ENCODE results near the gene SH3D21.

The SH3D21 gene

GRCh38 chr1:36303244-36303643 is 2.9 kb upstream of the SH3D21 start:
- in situ Hi-C loops (cut with MboI; ENCODE audit: low sequenced_read_pairs): no loop called here

GRCh38 chr1:36303650-36304360 is 2.4 kb upstream of the SH3D21 start:
- in situ Hi-C loops (cut with MboI; ENCODE audit: low sequenced_read_pairs): no loop called here

GRCh38 chr1:36304521-36304920 is 1.6 kb upstream of the SH3D21 start:
- in situ Hi-C loops (cut with MboI; ENCODE audit: low sequenced_read_pairs): no loop called here

DNA sequence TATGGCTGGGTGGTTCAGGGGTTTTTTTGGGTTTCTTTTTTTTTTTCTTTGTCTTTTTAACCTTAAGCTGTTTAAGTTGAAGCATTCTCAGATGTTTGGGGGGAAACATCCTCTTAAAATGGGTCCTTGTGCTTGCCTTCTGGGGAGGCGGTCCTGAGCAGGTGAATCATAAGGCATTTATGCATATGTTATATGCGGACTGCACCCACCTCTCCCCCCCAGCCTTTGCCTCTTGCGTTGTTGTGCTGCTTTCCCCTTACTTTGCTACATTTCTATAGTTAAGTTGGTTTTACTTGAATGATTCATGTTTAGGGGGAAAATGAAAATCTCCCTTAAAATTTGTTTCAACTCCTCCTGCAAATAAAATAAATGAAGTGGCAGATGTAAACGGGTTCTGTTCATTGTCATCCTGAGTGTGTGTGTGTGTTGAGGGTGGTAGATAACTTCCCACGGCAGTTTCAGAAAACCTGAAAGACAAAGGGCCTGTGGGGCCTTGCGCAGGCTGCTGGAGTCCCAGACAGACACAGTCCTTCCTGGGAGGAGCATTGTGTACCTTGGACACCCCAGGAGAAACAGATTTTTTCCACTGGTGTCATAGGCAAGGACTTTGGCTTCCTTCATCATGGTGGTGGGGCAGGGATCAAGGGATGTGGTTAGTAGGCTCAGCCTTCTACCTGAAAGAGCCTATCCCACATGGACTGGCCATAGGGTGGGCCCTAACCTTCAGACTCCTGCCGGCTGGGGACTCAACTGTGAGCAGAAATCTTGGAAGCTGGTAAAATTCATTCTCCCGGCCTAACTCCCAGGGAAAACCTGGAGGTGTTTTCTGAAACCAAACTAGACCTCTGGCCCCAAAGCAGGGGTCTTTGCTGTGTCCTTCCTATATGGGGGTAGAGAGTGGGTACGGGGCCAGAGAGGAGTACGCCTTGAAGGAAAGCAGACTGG is 926 bp upstream of the SH3D21 start:
- in situ Hi-C loops (cut with MboI; ENCODE audit: low sequenced_read_pairs): no loop called here

DNA sequence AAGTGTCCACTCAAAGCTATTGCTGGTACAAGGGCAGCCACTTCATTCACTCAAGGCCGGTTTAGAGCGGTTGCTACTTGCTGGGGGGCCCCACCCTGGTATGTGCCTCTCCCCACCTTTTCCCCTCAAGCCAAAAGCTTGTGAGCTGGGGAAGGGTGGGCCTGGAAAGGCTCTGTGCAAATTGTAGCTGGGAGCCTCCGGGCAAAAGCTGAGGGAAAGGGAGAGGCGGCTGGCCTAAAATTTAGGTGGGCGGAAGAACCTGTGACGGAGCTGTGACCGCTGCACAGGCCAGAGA is 306 bp upstream of the SH3D21 start:
- in situ Hi-C loops (cut with MboI; ENCODE audit: low sequenced_read_pairs): no loop called here

GRCh38 chr1:36306902-36307456 is 811 bp downstream of the SH3D21 start:
- in situ Hi-C loops (cut with MboI; ENCODE audit: low sequenced_read_pairs): no loop called here

- in situ Hi-C loops (cut with MboI; ENCODE audit: low sequenced_read_pairs): no loop called here
Measured at GRCh38 chr1:36307601-36308330, 1.6 kb downstream of the SH3D21 start.

- in situ Hi-C loops (cut with MboI; ENCODE audit: low sequenced_read_pairs): no loop called here
Measured at GRCh38 chr1:36309397-36309796, 3.2 kb downstream of the SH3D21 start.

DNA sequence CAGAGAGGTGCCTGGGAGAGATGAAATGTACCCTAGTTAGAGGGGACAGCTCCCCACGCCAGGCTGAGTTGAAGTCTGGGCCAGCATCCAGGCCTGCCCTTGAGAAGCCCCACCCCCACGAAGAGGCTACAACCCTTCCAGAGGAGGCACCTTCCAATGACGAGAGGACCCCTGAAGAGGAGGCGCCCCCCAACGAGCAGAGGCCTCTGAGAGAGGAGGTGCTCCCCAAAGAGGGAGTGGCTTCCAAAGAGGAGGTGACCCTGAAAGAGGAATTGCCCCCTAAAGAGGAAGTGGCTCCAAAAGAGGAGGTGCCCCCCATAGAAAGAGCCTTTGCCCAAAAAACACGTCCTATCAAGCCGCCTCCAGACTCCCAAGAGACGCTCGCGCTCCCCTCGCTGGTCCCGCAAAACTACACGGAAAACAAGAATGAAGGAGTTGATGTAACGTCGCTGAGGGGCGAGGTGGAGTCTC is 14.2 kb downstream of the SH3D21 start:
- in situ Hi-C loops (cut with MboI; ENCODE audit: low sequenced_read_pairs): no loop called here

- in situ Hi-C loops (cut with MboI; ENCODE audit: low sequenced_read_pairs): no loop called here
Measured at GRCh38 chr1:36320767-36321118, 14.6 kb downstream of the SH3D21 start.

- in situ Hi-C loops (cut with MboI; ENCODE audit: low sequenced_read_pairs): no loop called here
Measured at GRCh38 chr1:36321119-36321951, 15.2 kb downstream of the SH3D21 start.

DNA sequence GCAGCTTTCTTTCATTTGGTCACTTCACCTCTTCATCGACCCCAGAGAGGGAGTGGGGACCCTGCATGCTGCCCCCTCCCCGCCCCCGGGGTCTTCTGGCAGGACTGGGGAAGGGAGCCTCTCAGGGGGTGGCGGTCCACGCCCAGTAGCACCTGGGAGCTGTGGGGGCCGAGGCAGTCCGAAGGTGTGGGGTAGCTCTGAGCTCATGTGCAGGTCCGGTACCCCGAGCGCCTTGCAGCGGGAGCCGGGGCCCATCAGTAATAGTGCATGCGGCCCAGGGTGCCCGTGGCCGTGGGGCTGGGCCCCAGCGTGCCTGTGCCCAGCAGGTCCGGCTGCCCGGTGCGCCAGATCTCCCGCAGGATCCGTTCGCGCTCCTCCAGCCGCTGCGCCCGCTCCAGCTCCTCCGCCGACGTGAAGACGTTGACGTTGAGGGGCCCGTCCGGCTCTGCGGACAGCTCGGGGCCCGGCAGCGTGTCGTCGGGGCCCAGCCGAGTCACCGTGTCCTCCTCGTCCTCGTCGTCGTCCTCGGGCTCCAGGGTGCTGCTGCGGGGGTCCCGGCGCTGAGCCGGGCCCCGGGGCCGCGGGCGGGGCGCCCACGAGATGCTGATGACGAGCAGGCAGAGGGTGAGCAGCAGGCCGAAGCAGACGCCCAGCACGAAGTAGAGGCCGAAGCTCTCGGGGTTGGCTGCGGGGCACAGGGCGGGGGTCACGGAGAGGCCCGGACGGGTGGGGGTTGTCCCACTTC is 16.0 kb downstream of the SH3D21 start:
- in situ Hi-C loops (cut with MboI; ENCODE audit: low sequenced_read_pairs): no loop called here

DNA sequence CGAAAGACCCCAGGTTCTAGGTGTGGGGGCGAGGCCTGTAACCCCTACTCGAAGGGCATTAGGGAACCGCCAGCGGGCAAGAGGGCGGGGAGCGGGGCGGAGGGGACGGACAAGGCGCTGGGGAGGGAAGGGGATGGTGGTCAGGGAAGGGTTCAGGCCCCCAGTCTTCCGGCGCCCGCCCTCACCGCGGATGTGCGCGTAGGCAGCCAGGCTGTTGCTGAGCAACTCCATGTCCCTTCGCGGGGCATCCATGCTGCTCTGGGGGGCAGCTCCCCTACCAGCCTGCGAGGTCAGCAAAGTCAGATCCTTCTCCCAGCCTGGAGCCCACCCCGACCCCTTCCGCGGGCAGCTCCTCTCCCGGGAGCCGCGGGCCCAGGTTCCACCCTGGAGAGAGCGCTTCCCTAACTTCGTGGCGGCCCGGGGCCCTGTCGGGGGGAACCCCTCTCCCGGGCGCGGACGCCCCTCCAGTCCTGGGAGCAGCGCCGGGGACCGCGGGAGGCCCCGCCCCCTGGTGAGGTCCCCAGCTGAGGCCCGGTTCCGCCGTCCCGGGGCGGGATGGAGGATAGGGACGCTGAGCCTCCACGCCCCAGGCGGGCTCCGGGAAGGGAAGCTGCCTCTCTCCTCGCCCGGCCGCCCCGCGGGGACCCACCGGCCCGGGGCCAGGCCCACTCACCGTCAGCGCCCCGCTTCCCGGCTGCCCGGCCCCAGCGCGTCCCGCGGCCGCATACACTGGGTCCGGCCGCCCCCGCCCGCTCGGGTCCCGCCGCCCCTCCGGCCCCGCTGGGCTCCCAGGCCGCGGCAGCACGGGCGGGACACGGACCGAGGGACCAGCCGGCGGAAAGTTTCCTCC is 16.8 kb downstream of the SH3D21 start:
- in situ Hi-C loops (cut with MboI; ENCODE audit: low sequenced_read_pairs): no loop called here

GRCh38 chr1:36323636-36324352 is 17.6 kb downstream of the SH3D21 start, which contains the start of gene EVA1B:
EVA1B (minus strand) TSS chr1:36323645; CDS start chr1:36323037, 608 bp downstream.
- in situ Hi-C loops (cut with MboI; ENCODE audit: low sequenced_read_pairs): no loop called here

GRCh38 chr1:36324353-36324703 is 18.2 kb downstream of the SH3D21 start:
- in situ Hi-C loops (cut with MboI; ENCODE audit: low sequenced_read_pairs): no loop called here

- in situ Hi-C loops (cut with MboI; ENCODE audit: low sequenced_read_pairs): no loop called here
Measured at GRCh38 chr1:36326499-36326898, 20.3 kb downstream of the SH3D21 start.

DNA sequence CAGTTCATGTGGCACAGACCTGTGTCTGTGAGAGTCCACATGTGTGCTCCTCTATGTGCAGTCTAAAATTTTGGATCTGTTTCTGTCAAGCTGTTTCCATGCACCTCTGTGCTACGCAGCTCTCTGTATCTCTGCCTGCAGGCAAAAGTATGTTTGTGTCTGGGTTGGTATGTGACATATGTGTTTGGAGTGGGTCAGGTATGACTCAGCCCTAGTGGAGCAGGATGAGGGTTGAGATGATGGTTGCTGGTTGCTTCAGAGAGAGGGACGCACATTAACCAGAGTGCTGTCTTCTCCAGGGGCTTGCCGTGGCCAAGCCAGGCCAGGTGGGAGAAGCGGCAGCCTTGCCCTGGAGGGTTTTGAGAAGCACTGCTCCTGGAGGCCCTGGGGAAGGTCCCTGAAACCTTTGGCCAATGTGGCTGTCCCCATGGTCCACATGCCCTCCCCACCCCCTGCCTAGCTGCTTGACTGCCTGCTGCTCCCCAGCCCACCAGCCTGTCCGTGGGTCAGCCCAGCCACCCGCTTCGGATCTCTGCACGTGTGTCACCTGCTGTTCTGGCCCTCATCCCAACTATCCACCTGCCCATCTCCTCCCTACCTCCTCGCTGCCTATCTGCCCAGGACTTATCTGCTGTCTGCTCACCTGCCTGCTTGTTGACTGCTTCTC is 21.4 kb downstream of the SH3D21 start:
- in situ Hi-C loops (cut with MboI; ENCODE audit: low sequenced_read_pairs): no loop called here

DNA sequence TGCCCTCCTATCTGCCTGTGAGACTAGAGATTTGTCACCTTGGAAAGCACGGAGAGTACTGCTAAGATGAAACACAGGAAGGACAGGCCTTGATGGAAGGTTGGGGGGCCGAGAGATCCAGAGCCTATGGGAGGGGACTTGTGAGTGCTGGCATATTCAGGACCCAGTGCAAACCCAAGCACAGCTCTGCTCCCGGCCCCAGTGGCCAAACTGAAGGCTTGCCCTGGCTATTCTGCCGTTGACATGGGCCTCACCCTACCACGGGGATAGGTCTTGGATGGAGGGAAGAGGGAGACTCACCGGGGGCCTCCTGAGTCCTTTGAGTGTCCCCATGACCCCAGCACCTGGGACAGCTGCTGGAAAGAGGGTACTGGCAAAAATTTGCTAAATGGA is 21.9 kb downstream of the SH3D21 start:
- in situ Hi-C loops (cut with MboI; ENCODE audit: low sequenced_read_pairs): no loop called here

All from hTERT RPE-1 (cell line).